WI38 (cell line): Measurements from ENCODE around the gene STARD13.
"Not testable (repeated sequence)": the region's sequence is repeated elsewhere in the genome, so short reads cannot be mapped to it uniquely, and the experiment has no call there.

ENCODE experiments used
- H3K4me3 ChIP-seq: 2 replicates; pipeline ENCODE4 v1.5.1; 2011; ENCODE audit warnings: low read depth, mild to moderate bottlenecking, control low read depth, low read length
- TF ChIP-seq, protein P1 (sequence below): IDR thresholded peaks from 2 replicates; pipeline ENCODE4 v1.5.1; 2012; ENCODE audit warnings: low read depth, mild to moderate bottlenecking, control low read depth, low read length

STARD13 gene

DNA sequence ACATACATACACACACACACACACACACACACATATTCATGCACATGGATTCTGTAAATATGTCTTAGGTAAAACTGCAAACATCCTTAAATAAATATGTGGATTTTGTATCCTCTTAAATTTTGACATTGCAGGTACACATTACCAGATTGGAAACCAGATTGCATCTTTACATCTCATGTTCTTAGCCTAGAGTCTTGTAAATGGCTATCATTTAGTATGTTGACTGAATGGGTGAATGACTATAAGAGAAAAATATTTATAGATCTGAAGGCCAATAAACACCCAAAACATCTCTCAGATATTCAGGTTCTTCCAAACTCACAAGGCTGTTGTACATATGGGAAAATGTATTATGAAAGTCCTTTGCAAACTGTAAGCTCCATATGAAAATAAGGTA lies 104.3 kb downstream of the STARD13 start:
- TF ChIP-seq, protein P1, sequence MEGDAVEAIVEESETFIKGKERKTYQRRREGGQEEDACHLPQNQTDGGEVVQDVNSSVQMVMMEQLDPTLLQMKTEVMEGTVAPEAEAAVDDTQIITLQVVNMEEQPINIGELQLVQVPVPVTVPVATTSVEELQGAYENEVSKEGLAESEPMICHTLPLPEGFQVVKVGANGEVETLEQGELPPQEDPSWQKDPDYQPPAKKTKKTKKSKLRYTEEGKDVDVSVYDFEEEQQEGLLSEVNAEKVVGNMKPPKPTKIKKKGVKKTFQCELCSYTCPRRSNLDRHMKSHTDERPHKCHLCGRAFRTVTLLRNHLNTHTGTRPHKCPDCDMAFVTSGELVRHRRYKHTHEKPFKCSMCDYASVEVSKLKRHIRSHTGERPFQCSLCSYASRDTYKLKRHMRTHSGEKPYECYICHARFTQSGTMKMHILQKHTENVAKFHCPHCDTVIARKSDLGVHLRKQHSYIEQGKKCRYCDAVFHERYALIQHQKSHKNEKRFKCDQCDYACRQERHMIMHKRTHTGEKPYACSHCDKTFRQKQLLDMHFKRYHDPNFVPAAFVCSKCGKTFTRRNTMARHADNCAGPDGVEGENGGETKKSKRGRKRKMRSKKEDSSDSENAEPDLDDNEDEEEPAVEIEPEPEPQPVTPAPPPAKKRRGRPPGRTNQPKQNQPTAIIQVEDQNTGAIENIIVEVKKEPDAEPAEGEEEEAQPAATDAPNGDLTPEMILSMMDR: no peak
- H3K4me3 ChIP-seq: no peak overlapping the region

DNA sequence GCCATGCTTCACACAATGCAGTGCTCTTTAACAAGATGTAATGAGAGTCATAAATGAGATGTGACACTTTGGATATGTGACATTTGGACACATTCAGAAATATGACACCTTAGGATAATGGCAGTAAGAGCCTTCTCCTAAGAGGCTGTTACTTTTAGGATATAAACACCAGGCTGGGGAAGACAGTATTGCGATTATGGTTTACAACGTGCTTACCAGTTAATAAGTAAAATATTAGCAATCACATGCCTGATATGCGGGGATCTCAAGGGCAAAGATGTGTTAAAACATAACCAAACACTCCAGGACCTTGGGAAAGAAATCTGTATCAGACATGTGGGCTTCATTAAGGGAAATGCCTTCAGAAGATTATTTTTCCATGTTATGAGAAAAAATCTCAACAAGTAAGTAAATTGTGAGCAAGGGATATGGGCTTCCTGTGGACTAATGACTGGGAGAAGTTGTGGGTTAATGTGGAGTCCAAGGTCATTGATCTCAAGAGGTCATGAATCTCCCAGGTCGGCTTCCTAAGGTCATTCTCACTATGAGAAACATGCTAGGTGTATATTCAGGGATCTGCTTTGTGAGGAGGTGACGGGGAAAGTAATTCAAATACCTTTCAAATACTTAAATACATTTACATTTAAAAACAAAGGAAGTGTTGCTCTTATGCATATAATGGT lies 105.3 kb downstream of the STARD13 start:
- TF ChIP-seq, protein P1: no peak
- no peak overlapping the region for H3K4me3 ChIP-seq

DNA sequence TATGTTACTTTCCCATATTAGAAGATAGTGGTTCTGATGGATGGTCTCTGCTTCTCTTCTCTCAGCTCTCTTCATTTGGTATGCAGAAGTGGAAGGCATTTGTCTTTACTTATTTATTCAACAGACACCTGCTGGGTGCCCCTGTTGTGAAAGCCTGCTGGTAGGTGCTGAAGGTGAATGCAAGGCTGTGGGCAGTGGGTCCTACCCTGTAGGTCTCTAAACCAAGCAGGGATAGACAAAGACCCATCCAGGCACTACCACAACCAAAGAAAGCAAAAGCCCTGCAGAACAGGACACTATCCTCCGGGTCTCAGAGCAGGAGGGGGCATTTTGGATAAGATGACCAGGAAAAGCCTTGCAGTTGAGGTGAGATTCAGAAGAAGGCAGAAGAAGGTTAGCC lies 106.1 kb downstream of the STARD13 start:
- TF ChIP-seq, protein P1: no peak
- no peak overlapping the region for H3K4me3 ChIP-seq

DNA sequence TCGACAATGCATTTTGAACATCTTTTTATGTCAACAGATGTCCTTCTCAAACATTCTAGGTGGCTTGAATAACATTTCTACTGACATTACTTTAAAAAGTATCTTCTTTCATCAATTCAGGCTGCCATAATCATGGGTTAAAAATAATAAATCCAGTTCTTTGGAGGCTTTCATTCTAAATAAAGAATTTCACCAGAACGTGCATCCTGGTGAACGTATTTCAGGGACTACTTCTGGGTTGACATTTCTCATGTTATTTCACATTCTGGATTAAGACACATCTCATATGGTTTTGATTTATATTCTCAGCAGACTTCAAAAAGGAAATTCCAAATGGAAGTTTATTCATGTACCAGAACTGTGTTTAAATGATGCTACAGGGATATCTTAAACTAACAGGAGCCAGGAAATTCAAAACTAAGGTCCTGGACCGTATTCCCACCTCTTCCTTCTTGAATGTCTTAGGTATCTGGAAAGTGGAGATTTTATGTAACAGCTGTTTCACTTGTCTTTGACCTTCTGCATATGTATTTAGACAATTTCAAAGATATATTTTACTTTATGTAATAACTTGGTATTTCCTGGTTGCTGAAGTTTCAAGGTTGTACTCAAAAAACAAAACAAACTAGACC lies 107.2 kb downstream of the STARD13 start:
- no peak overlapping the region for H3K4me3 ChIP-seq
- TF ChIP-seq, protein P1: no peak

DNA sequence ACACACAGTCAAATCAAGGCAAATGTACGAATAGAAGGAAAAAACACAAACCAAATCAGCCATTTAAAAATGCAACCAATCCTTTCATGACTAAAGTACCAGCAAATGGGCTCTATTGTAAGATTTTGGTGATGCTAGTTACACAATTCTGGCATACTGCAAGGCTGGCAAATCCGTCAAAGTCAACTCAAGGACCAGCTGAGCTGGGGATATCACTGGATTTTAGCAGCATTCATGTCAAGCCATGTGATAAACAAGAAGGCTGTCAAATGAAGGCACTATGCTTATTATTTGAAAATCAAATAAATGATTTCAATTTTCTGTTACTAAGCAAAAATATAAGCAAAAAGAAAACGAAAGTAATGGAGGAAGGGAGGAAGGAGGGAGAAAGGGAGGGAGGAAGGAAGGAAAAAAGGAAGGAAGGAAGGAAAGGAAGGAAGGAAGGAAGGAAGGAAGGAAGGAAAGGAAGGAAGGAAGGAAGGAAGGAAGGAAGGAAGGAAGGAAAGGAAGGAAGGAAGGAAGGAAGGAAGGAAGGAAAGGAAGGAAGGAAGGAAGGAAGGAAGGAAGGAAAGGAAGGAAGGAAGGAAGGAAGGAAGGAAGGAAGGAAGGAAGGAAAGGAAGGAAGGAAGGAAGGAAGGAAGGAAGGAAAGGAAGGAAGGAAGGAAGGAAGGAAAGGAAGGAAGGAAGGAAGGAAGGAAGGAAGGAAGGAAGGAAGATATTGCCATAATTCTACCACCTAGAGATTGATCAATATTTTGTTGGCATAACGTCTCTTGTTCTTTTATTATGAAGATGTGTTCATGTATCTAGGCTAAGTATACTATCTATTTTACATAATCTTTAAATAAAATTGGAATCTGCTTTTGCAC lies 108.0 kb downstream of the STARD13 start:
- not testable (repeated sequence) for H3K4me3 ChIP-seq

DNA sequence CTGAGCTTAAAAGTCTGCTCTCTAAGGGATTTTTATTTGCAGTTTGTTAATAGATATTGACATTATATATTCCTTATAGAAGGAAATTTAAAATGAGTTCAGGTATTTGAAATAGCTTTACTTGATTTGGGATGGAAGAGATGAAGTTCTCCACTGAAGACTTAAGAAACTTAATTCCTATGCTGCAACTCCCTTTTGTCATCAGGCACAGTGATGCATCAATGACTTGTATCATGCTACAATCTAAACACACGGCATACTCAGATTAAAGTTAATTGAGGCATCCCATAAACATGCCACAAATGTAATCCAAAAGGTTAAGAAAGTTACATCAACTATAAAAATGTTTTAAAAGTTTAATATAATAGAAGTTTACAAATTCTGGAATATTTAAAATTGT lies 109.0 kb downstream of the STARD13 start:
- TF ChIP-seq, protein P1: no peak
- H3K4me3 ChIP-seq: no peak overlapping the region

DNA sequence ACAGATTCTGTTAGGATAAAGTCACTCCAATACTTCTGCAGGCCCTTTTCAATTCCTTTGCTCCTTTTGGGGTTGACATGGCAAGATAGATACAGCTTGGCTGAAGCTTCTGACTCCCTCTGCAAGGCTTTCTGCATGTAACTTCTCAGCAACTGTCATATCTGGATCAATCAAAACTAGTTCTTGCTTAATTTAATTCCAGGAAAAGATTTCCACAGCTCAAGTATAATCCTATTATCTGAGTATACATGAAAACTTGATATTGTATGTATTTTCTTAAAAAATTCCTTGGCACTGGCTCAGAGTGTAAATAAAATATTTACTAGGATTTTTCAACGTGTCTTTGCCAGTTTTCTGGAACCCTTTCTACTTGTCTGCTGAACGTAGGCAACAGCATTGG lies 109.6 kb downstream of the STARD13 start:
- TF ChIP-seq, protein P1: no peak
- no peak overlapping the region for H3K4me3 ChIP-seq
